Astrocyte (in vitro differentiated cells and primary cell): Measurements from ENCODE around the gene LRRC17. TPM values are rescaled to one million over a fixed set of nuclear protein-coding genes. Genes with fewer than 3 reads are reported as not detected.
A peak's percentile ranks its signal among the peaks of the same experiment; 100 is the strongest.

Experiments
- DNase-seq: peaks from one replicate; pipeline ENCODE4 v3.0.0-alpha.2; 2010; ENCODE audit warnings: low read depth
- FAIRE-seq: peaks from 2 replicates; lab custom pipeline; 2011; peaks lifted over from hg19 to GRCh38; lab: Jason Lieb, UNC
- H2AFZ ChIP-seq: 2 replicates; pipeline ENCODE4 v1.6.0; 2012; ENCODE audit warnings: low read depth, low read length, inconsistent platforms
- H3K27ac ChIP-seq: 2 replicates; pipeline ENCODE4 v1.5.1; 2011; ENCODE audit warnings: low read depth, low read length, inconsistent platforms
- H3K27me3 ChIP-seq: 2 replicates; pipeline ENCODE4 v1.6.0; 2011; ENCODE audit warnings: low read length, inconsistent platforms; ENCODE audit not compliant: insufficient read depth
- H3K36me3 ChIP-seq: 2 replicates; pipeline ENCODE4 v1.5.1; 2011; ENCODE audit warnings: low read length, inconsistent platforms; ENCODE audit not compliant: insufficient read depth
- H3K4me1 ChIP-seq: 2 replicates; pipeline ENCODE4 v1.5.1; 2011; ENCODE audit warnings: low read length, inconsistent platforms; ENCODE audit not compliant: insufficient read depth
- H3K4me2 ChIP-seq: 2 replicates; pipeline ENCODE4 v1.6.0; 2012; ENCODE audit warnings: low read length, inconsistent platforms
- H3K4me3 ChIP-seq: 2 replicates; pipeline ENCODE4 v1.5.1; 2011; ENCODE audit warnings: low read depth, mild to moderate bottlenecking, low read length, inconsistent platforms; ENCODE audit not compliant: insufficient read depth
- H3K79me2 ChIP-seq: 2 replicates; pipeline ENCODE4 v1.6.0; 2012; ENCODE audit warnings: mild to moderate bottlenecking, low read length, inconsistent platforms; ENCODE audit not compliant: insufficient read depth
- H3K9ac ChIP-seq: 2 replicates; pipeline ENCODE4 v1.6.0; 2012; ENCODE audit warnings: mild to moderate bottlenecking, low read length, inconsistent platforms
- H3K9me3 ChIP-seq: 2 replicates; pipeline ENCODE4 v1.5.1; 2012; ENCODE audit warnings: low read depth, mild to moderate bottlenecking, low read length, inconsistent platforms; ENCODE audit not compliant: insufficient read depth
- H4K20me1 ChIP-seq: 2 replicates; pipeline ENCODE4 v1.6.0; 2012; ENCODE audit warnings: low read length, inconsistent platforms; ENCODE audit not compliant: insufficient read depth
- H3K27ac Mint-ChIP-seq: one replicate; pipeline ENCODE4 v1.8.0; 2021; ENCODE audit warnings: mild to moderate bottlenecking, mixed read lengths; ENCODE audit not compliant: unreplicated experiment
- H3K27me3 Mint-ChIP-seq: one replicate; pipeline ENCODE4 v1.8.0; 2021; ENCODE audit warnings: low read depth, mixed read lengths; ENCODE audit not compliant: unreplicated experiment
- H3K36me3 Mint-ChIP-seq: one replicate; pipeline ENCODE4 v1.8.0; 2021; ENCODE audit warnings: low read depth, mixed read lengths; ENCODE audit not compliant: unreplicated experiment
- H3K4me1 Mint-ChIP-seq: one replicate; pipeline ENCODE4 v1.8.0; 2021; ENCODE audit warnings: low read depth, mixed read lengths; ENCODE audit not compliant: unreplicated experiment
- H3K4me3 Mint-ChIP-seq: one replicate; pipeline ENCODE4 v1.8.0; 2021; ENCODE audit warnings: mild to moderate bottlenecking, moderate library complexity, mixed read lengths; ENCODE audit not compliant: unreplicated experiment
- H3K9me3 Mint-ChIP-seq: one replicate; pipeline ENCODE4 v1.8.0; 2021; ENCODE audit warnings: mild to moderate bottlenecking, mixed read lengths; ENCODE audit not compliant: unreplicated experiment
- CTCF ChIP-seq: IDR thresholded peaks from 2 replicates; pipeline ENCODE4 v1.5.1; 2011; ENCODE audit warnings: low read depth, mild to moderate bottlenecking, inconsistent platforms, low read length, moderate library complexity; ENCODE audit not compliant: insufficient read depth
- EZH2 ChIP-seq: IDR thresholded peaks from 2 replicates; pipeline ENCODE4 v1.6.1; 2012; ENCODE audit warnings: mild to moderate bottlenecking, low read length, inconsistent platforms; ENCODE audit not compliant: insufficient read depth
- total RNA-seq: library from RNA; stranded (reverse); gene quantifications from 2 replicates; pipeline ENCODE4 v1.2.1, GENCODE V29; 2021

The LRRC17 gene
- total RNA-seq, 1 donor from 2014 or later: 63.4 TPM

- no peak for FAIRE-seq
- H3K9ac ChIP-seq: no peak overlapping the region
- peaks cover 14% of the 10 kb centered on the region for H3K4me1 Mint-ChIP-seq
Observed at GRCh38 chr7:102943423-102944169, 30.8 kb downstream of the LRRC17 start.

GRCh38 chr7:102944241-102944640 is 31.4 kb downstream of the LRRC17 start:
- Histone ChIP-seq H3K27ac (no peak overlapping the region), H2AFZ (no peak overlapping the region), H3K79me2 (peaks cover 5% of the 10 kb centered on the region), H3K9ac (no peak overlapping the region), H3K4me3 (no peak overlapping the region), H3K4me2 (no peak overlapping the region), H4K20me1 (no peaks in the 10 kb centered on the region), H3K27me3 (no peaks in the 10 kb centered on the region), H3K9me3 (no peaks in the 10 kb centered on the region), H3K36me3 (peaks cover 39% of the 10 kb centered on the region), H3K4me1 (no peaks in the 10 kb centered on the region)
- FAIRE-seq (no peak), DNase-seq (peak; percentile 42)
- no peaks in the 10 kb centered on the region for H3K27me3 Mint-ChIP-seq
- no peak for TF ChIP-seq EZH2
- TF ChIP-seq CTCF: no peak
- H3K36me3 Mint-ChIP-seq: no peaks in the 10 kb centered on the region
- H3K4me1 Mint-ChIP-seq: peaks cover 14% of the 10 kb centered on the region
- no peak overlapping the region for H3K4me3 Mint-ChIP-seq
- H3K27ac Mint-ChIP-seq: no peak overlapping the region
- H3K9me3 Mint-ChIP-seq: no peaks in the 10 kb centered on the region

More at GRCh38 chr7:102943423-102944169, 30.8 kb downstream of the LRRC17 start:
- Histone ChIP-seq H2AFZ (no peak overlapping the region), H3K79me2 (peaks cover 10% of the 10 kb centered on the region), H3K9me3 (no peaks in the 10 kb centered on the region), H3K4me1 (no peaks in the 10 kb centered on the region), H3K27me3 (no peaks in the 10 kb centered on the region), H3K36me3 (peaks cover 44% of the 10 kb centered on the region), H3K27ac (no peak overlapping the region), H4K20me1 (no peaks in the 10 kb centered on the region), H3K4me2 (no peak overlapping the region), H3K4me3 (no peak overlapping the region)
- Mint-ChIP-seq H3K27ac (peak overlapping the region; percentile 71), H3K36me3 (no peaks in the 10 kb centered on the region), H3K9me3 (no peaks in the 10 kb centered on the region), H3K27me3 (no peaks in the 10 kb centered on the region), H3K4me3 (no peak overlapping the region)
- TF ChIP-seq EZH2: no peak
- TF ChIP-seq CTCF: no peak
- no peak for DNase-seq

GRCh38 chr7:102951839-102952238 is 39.0 kb downstream of the LRRC17 start:
- Mint-ChIP-seq H3K4me3 (no peak overlapping the region), H3K36me3 (peaks cover 5% of the 10 kb centered on the region), H3K27ac (no peak overlapping the region), H3K27me3 (no peaks in the 10 kb centered on the region), H3K4me1 (no peaks in the 10 kb centered on the region), H3K9me3 (peaks cover 8% of the 10 kb centered on the region)
- DNase-seq (no peak), FAIRE-seq (no peak)
- Histone ChIP-seq H3K4me2 (no peak overlapping the region), H3K4me3 (no peak overlapping the region), H3K27ac (no peak overlapping the region), H3K27me3 (no peaks in the 10 kb centered on the region), H3K9me3 (no peaks in the 10 kb centered on the region), H3K79me2 (no peaks in the 10 kb centered on the region), H3K36me3 (no peaks in the 10 kb centered on the region), H2AFZ (no peak overlapping the region), H3K4me1 (no peaks in the 10 kb centered on the region), H4K20me1 (no peaks in the 10 kb centered on the region), H3K9ac (no peak overlapping the region)
- TF ChIP-seq EZH2 (no peak), CTCF (no peak)
